ENCODE results near the gene LAPTM5.

DNA sequence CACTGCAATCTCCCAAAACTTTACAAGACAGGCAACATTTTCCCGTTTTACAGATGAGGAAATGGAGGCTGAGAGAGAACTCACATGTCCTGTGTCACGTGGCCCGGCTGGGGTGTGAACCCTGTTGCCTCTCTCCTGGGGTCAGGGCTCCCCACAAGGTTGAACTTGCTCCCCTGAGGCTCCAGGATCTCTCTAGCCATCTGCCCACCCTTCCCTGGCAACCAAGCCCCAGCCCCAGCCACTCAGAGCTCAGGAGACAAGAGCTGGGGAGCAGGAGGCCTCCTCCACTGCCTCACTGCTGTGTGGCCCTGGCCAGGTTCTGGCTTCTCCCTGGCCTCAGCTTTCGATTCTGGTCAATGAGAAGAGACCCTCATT lies 11.8 kb downstream of the LAPTM5 start:
- TF ChIP-seq POLR2A (IDR thresholded peaks at IDR 0.05; ENCODE audit: borderline replicate concordance, extremely low read depth, insufficient read depth, insufficient read length) (no peak), EZH2 (IDR thresholded peaks at IDR 0.05) (no peak), YY1 (IDR thresholded peaks at IDR 0.05; ENCODE audit: extremely low read depth, insufficient replicate concordance, low read depth, low read length) (no peak), SRF (IDR thresholded peaks at IDR 0.05; ENCODE audit: low read depth) (no peak), POLR2AphosphoS5 (IDR thresholded peaks at IDR 0.05; ENCODE audit: low read depth, low read length) (no peak)
- TF ChIP-seq, protein P1, sequence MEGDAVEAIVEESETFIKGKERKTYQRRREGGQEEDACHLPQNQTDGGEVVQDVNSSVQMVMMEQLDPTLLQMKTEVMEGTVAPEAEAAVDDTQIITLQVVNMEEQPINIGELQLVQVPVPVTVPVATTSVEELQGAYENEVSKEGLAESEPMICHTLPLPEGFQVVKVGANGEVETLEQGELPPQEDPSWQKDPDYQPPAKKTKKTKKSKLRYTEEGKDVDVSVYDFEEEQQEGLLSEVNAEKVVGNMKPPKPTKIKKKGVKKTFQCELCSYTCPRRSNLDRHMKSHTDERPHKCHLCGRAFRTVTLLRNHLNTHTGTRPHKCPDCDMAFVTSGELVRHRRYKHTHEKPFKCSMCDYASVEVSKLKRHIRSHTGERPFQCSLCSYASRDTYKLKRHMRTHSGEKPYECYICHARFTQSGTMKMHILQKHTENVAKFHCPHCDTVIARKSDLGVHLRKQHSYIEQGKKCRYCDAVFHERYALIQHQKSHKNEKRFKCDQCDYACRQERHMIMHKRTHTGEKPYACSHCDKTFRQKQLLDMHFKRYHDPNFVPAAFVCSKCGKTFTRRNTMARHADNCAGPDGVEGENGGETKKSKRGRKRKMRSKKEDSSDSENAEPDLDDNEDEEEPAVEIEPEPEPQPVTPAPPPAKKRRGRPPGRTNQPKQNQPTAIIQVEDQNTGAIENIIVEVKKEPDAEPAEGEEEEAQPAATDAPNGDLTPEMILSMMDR (IDR thresholded peaks at IDR 0.05 in 2 of 3, conservative IDR thresholded peaks at IDR 0.05 in 1 of 3; ENCODE audit: borderline replicate concordance in 1 of 3, insufficient read depth in 1 of 3, low read depth in 2 of 3, low read length in 2 of 3) = no peak

All from HCT116 (cell line).